K562 (cell line): ENCODE data around the gene ERP29. TPM values are rescaled to one million over a fixed set of nuclear protein-coding genes. Genes with fewer than 3 reads are reported as not detected.

Source experiments
- ARNT ChIP-seq, 2 experiments: fragments of 450-650 bp; IDR thresholded peaks; 2 replicates each; pipeline ENCODE4 v1.6.1; 2016; ENCODE audit warnings: mild to moderate bottlenecking in 1 of 2
- ELF1 ChIP-seq: fragments of 200-800 bp; sonication (Bioruptor generic); IDR thresholded peaks from 2 replicates; pipeline ENCODE4 v1.6.1; 2016; ENCODE audit warnings: missing genetic modification characterization, missing compliant biosample characterization
- GTF2F1 ChIP-seq: IDR thresholded peaks from 2 replicates; pipeline ENCODE4 v1.6.1; 2011; ENCODE audit warnings: low read depth, low read length, improper control_type of control experiment
- KHSRP ChIP-seq: fragments of 450-650 bp; IDR thresholded peaks from 2 replicates; pipeline ENCODE4 v1.6.1; 2017
- LCOR ChIP-seq: sonication (generic); formaldehyde crosslinking; IDR thresholded peaks from 2 replicates; pipeline ENCODE4 v1.8.0; 2022; ENCODE audit warnings: mild to moderate bottlenecking, missing genetic modification reagents
- MAZ ChIP-seq, 2 experiments: fragments of 450-650 bp in 1 of 2; sonication (generic) in 1 of 2; formaldehyde crosslinking; IDR thresholded peaks in 1 of 2; conservative IDR thresholded peaks in 1 of 2; 2 replicates each; pipeline versions ENCODE4 v1.4.0 to v1.5.0; 2020; ENCODE audit warnings: mild to moderate bottlenecking in 1 of 2, missing genetic modification reagents in 1 of 2
- PHF21A ChIP-seq: fragments of 450-650 bp; IDR thresholded peaks from 2 replicates; pipeline ENCODE4 v1.6.1; 2017; ENCODE audit warnings: low read depth, borderline replicate concordance
- SMAD3 ChIP-seq: fragments of 450-650 bp; formaldehyde crosslinking; conservative IDR thresholded peaks from 2 replicates; pipeline ENCODE4 v1.4.0; 2020; ENCODE audit warnings: mild to moderate bottlenecking
- SPI1 ChIP-seq: IDR thresholded peaks from 2 replicates; pipeline ENCODE4 v1.6.1; 2011; ENCODE audit warnings: low read depth, low read length, control low read depth, borderline replicate concordance
- ZNF584 ChIP-seq: fragments of 200-800 bp; sonication (Bioruptor generic); IDR thresholded peaks from 2 replicates; pipeline ENCODE4 v1.6.1; 2016; ENCODE audit warnings: low read depth, mild to moderate bottlenecking, missing genetic modification characterization, missing compliant biosample characterization
- polyA plus RNA-seq, 8 experiments: library from polyadenylated mRNA; depleted of rRNA in 4 of 8; stranded (reverse) in 5 of 8; unstranded in 3 of 8; fragments of >200 nt; fragmentation: Nextera tagmentation in 2 of 8; fragmentation: Illumina TruSeq in 1 of 8; extraction: Ambion mirVana in 2 of 8; extraction: Trizol in 1 of 8; gene quantifications; 2 replicates each; pipeline versions ENCODE4 v1.2.1 to v1.2.3, GENCODE V29; 2011 to 2014; ENCODE audit warnings: inconsistent platforms in 1 of 8, missing spikeins in 1 of 8
- total RNA-seq, 7 experiments: library from RNA; depleted of rRNA in 6 of 7; stranded (reverse); fragments of >200 nt in 6 of 7; fragmentation: Illumina TruSeq in 2 of 7; extraction: Trizol in 2 of 7; gene quantifications; 2 replicates each; pipeline versions ENCODE4 v1.2.1 to v1.2.3, GENCODE V29; 2011 to 2021; ENCODE audit warnings: low replicate concordance in 1 of 7
- TF ChIP-seq, protein P1 (sequence below): fragments of 250-450 bp; sonication (Bioruptor Pico); IDR thresholded peaks from 2 replicates; pipeline ENCODE4 v1.4.0; 2020; ENCODE audit warnings: mild to moderate bottlenecking, moderate library complexity, borderline replicate concordance
- TF ChIP-seq, protein P2 (sequence below): fragments of 250-450 bp; sonication (Bioruptor Pico); IDR thresholded peaks from 2 replicates; pipeline ENCODE4 v1.8.0; 2021; ENCODE audit warnings: borderline replicate concordance, mild to moderate bottlenecking, moderate library complexity; ENCODE audit not compliant: poor library complexity, severe bottlenecking
- TF ChIP-seq, protein P3 (sequence below): sonication (generic); formaldehyde crosslinking; IDR thresholded peaks from 2 replicates; pipeline ENCODE4 v1.9.0; 2022; ENCODE audit warnings: mild to moderate bottlenecking, missing genetic modification reagents
- TF ChIP-seq, protein P4 (sequence below): fragments of 450-650 bp; formaldehyde crosslinking; IDR thresholded peaks from 2 replicates; pipeline ENCODE4 v1.4.0; 2020; ENCODE audit warnings: mild to moderate bottlenecking, moderate library complexity
- TF ChIP-seq, protein P5 (sequence below): sonication (generic); formaldehyde crosslinking; IDR thresholded peaks from 2 replicates; pipeline ENCODE4 v1.8.0; 2023; ENCODE audit warnings: mild to moderate bottlenecking, missing genetic modification reagents

The ERP29 gene
- total and polyA plus RNA-seq, 9 of the 15 experiments (the other 6 are each of a cell fraction or from before 2014, with no cell fraction given) = 42.4 to 146 (median 111) TPM

DNA sequence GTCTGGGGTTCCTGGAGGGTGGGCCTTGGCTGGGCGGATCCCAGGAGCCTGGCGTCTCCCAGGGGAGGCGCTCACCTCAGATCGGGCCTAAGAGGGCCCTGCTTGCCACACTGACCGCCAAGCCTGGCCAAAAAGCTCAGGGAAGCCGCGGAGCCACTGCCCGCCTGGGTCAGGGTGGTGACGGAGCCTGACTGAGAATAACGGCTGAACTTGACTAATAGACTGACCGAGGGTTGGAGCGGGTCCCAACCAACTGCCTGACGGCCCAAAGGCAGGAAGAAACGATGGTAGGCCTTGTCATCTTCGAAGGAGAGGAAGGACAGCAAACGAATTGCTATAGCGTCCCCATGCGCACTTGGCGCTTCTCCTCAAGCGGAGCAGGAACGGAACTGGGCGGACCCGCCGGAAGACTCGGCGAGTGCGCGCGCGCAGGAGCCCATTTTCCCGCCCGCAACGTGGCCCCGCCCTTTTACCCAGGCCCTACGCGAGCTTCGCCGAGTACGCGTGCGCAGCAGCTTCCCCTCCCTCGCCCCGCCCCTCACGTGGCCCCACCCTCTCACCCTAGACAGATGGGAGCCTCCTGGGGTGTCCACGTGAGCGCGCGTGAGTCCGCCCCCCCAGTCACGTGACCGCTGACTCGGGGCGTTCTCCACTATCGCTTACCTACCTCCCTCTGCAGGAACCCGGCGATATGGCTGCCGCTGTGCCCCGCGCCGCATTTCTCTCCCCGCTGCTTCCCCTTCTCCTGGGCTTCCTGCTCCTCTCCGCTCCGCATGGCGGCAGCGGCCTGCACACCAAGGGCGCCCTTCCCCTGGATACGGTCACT is at the start of gene ERP29, which contains the start of gene TMEM116 (continued):
- TF ChIP-seq GTF2F1 (peak; percentile 72; the same call in 1 of the 2 replicates), MAZ (CRISPR knock-in tag; conservative IDR thresholded peaks at IDR 0.05 in 1 of 2, IDR thresholded peaks at IDR 0.05 in 1 of 2) (peak; percentile 86 to 97), PHF21A (no peak), LCOR (peak; percentile 95), ELF1 (tag) (peak; percentile 79), ARNT (IDR thresholded peaks at IDR 0.05) (0 out of 4 replicates have a peak, but pooled peaks of 1 of the 2 experiments have one; percentile 51), SPI1 (peak; percentile 72), KHSRP (no peak), SMAD3 (CRISPR knock-in tag) (peak; percentile 62; the same call in 1 of the 2 replicates), ZNF584 (no peak)
- TF ChIP-seq, protein P1, sequence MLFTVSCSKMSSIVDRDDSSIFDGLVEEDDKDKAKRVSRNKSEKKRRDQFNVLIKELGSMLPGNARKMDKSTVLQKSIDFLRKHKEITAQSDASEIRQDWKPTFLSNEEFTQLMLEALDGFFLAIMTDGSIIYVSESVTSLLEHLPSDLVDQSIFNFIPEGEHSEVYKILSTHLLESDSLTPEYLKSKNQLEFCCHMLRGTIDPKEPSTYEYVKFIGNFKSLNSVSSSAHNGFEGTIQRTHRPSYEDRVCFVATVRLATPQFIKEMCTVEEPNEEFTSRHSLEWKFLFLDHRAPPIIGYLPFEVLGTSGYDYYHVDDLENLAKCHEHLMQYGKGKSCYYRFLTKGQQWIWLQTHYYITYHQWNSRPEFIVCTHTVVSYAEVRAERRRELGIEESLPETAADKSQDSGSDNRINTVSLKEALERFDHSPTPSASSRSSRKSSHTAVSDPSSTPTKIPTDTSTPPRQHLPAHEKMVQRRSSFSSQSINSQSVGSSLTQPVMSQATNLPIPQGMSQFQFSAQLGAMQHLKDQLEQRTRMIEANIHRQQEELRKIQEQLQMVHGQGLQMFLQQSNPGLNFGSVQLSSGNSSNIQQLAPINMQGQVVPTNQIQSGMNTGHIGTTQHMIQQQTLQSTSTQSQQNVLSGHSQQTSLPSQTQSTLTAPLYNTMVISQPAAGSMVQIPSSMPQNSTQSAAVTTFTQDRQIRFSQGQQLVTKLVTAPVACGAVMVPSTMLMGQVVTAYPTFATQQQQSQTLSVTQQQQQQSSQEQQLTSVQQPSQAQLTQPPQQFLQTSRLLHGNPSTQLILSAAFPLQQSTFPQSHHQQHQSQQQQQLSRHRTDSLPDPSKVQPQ (CRISPR knock-in tag) = peak; percentile 93; the same call in 1 of the 2 replicates
- TF ChIP-seq, protein P2, sequence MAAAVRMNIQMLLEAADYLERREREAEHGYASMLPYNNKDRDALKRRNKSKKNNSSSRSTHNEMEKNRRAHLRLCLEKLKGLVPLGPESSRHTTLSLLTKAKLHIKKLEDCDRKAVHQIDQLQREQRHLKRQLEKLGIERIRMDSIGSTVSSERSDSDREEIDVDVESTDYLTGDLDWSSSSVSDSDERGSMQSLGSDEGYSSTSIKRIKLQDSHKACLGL (CRISPR knock-in tag) = no peak
- TF ChIP-seq, protein P3, sequence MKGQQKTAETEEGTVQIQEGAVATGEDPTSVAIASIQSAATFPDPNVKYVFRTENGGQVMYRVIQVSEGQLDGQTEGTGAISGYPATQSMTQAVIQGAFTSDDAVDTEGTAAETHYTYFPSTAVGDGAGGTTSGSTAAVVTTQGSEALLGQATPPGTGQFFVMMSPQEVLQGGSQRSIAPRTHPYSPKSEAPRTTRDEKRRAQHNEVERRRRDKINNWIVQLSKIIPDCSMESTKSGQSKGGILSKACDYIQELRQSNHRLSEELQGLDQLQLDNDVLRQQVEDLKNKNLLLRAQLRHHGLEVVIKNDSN (CRISPR knock-in tag) = peak; percentile 99
- TF ChIP-seq, protein P4, sequence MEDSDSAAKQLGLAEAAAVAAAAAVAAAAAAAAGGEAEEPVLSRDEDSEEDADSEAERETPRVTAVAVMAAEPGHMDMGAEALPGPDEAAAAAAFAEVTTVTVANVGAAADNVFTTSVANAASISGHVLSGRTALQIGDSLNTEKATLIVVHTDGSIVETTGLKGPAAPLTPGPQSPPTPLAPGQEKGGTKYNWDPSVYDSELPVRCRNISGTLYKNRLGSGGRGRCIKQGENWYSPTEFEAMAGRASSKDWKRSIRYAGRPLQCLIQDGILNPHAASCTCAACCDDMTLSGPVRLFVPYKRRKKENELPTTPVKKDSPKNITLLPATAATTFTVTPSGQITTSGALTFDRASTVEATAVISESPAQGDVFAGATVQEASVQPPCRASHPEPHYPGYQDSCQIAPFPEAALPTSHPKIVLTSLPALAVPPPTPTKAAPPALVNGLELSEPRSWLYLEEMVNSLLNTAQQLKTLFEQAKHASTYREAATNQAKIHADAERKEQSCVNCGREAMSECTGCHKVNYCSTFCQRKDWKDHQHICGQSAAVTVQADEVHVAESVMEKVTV (CRISPR knock-in tag) = no peak; the same call in 1 of the 2 replicates
- TF ChIP-seq, protein P5, sequence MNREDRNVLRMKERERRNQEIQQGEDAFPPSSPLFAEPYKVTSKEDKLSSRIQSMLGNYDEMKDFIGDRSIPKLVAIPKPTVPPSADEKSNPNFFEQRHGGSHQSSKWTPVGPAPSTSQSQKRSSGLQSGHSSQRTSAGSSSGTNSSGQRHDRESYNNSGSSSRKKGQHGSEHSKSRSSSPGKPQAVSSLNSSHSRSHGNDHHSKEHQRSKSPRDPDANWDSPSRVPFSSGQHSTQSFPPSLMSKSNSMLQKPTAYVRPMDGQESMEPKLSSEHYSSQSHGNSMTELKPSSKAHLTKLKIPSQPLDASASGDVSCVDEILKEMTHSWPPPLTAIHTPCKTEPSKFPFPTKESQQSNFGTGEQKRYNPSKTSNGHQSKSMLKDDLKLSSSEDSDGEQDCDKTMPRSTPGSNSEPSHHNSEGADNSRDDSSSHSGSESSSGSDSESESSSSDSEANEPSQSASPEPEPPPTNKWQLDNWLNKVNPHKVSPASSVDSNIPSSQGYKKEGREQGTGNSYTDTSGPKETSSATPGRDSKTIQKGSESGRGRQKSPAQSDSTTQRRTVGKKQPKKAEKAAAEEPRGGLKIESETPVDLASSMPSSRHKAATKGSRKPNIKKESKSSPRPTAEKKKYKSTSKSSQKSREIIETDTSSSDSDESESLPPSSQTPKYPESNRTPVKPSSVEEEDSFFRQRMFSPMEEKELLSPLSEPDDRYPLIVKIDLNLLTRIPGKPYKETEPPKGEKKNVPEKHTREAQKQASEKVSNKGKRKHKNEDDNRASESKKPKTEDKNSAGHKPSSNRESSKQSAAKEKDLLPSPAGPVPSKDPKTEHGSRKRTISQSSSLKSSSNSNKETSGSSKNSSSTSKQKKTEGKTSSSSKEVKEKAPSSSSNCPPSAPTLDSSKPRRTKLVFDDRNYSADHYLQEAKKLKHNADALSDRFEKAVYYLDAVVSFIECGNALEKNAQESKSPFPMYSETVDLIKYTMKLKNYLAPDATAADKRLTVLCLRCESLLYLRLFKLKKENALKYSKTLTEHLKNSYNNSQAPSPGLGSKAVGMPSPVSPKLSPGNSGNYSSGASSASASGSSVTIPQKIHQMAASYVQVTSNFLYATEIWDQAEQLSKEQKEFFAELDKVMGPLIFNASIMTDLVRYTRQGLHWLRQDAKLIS (CRISPR knock-in tag) = no peak; the same call in none of the 2 replicates
